ENCODE results near the gene DIP2C. TPM values are rescaled to one million over a fixed set of nuclear protein-coding genes. Genes with fewer than 3 reads are reported as not detected.

Gene DIP2C
- polyA plus RNA-seq, 1 of the 3 experiments (the other 2 are of a cell fraction) = 8.7 TPM

DNA sequence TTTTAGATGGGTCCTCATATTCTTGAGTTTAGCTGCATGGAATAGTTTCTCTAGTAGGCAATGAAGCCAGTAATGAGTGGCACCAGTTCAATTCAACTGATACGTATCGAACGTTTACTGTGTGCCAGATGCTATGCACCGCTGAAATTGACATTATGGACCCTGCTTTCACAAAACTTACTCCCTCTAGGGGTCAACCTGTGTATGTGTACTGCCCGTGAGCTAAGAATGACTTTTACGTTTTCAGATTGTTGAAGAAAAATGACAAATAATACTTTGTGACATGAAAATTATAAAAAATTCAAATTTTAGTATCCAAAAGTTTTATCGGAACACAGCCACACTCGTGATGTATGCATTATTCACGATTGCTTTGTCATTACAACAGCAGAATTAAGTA lies 458.7 kb downstream of the DIP2C start:
- Histone ChIP-seq H3F3A (replicated peaks; ENCODE audit: insufficient read depth) (peaks cover 3% of the 10 kb centered on the region), H3K79me2 (ENCODE audit: insufficient read depth) (no peaks in the 10 kb centered on the region; the same call in 1 of the 2 replicates), H3K4me3 (ENCODE audit: low read depth in 2 of 2, low read length in 1 of 2) (no peak overlapping the region), H3K9ac (no peak overlapping the region), H3K4me1 (ENCODE audit: control insufficient read depth in 1 of 2, insufficient read depth in 2 of 2, low read depth in 1 of 2, low read length in 1 of 2) (peaks cover 0 to 9% of the 10 kb centered on the region in 2 experiments; a peak in 2 of 4 replicates), H3K9me3 (no peaks in the 10 kb centered on the region), H2AFZ (ENCODE audit: low read depth) (no peak overlapping the region), H3K4me2 (no peak overlapping the region), H3K27me3 (ENCODE audit: insufficient read depth) (no peaks in the 10 kb centered on the region), H4K20me1 (ENCODE audit: insufficient read depth) (no peaks in the 10 kb centered on the region), H3K9me2 (no peaks in the 10 kb centered on the region), H3K27ac (ENCODE audit: low read depth in 2 of 2, low read length in 1 of 2) (no peak overlapping the region), H3K36me3 (replicated peaks in 1 of 2; ENCODE audit: control insufficient read depth in 1 of 2, insufficient read depth in 2 of 2, low read length in 1 of 2) (peaks cover 7 to 9% of the 10 kb centered on the region in 2 experiments)
- ChIA-PET POLR2A (no interaction called here), CTCF (interaction anchor here (0.5 to 2.8 kb wide), 14 partner anchors 8 to 153 kb away, joined by 3 to 10 read pairs (median 3); no protein-coding TSS in a partner anchor)
- TF ChIP-seq POLR2AphosphoS5 (IDR thresholded peaks at IDR 0.05; ENCODE audit: low read depth, low read length) = no peak
- TF ChIP-seq ELF1 (IDR thresholded peaks at IDR 0.05) = no peak
- TF ChIP-seq, protein P1, sequence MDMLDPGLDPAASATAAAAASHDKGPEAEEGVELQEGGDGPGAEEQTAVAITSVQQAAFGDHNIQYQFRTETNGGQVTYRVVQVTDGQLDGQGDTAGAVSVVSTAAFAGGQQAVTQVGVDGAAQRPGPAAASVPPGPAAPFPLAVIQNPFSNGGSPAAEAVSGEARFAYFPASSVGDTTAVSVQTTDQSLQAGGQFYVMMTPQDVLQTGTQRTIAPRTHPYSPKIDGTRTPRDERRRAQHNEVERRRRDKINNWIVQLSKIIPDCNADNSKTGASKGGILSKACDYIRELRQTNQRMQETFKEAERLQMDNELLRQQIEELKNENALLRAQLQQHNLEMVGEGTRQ (IDR thresholded peaks at IDR 0.05; ENCODE audit: borderline replicate concordance, low read depth, low read length) = no peak
- TF ChIP-seq, protein P2, sequence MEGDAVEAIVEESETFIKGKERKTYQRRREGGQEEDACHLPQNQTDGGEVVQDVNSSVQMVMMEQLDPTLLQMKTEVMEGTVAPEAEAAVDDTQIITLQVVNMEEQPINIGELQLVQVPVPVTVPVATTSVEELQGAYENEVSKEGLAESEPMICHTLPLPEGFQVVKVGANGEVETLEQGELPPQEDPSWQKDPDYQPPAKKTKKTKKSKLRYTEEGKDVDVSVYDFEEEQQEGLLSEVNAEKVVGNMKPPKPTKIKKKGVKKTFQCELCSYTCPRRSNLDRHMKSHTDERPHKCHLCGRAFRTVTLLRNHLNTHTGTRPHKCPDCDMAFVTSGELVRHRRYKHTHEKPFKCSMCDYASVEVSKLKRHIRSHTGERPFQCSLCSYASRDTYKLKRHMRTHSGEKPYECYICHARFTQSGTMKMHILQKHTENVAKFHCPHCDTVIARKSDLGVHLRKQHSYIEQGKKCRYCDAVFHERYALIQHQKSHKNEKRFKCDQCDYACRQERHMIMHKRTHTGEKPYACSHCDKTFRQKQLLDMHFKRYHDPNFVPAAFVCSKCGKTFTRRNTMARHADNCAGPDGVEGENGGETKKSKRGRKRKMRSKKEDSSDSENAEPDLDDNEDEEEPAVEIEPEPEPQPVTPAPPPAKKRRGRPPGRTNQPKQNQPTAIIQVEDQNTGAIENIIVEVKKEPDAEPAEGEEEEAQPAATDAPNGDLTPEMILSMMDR (IDR thresholded peaks at IDR 0.05) = peak; percentile 60
- peak; percentile 10; the same call in 1 of the 2 replicates for TF ChIP-seq SMC3 (IDR thresholded peaks at IDR 0.05; ENCODE audit: low read depth, low read length)
- TF ChIP-seq, protein P3, sequence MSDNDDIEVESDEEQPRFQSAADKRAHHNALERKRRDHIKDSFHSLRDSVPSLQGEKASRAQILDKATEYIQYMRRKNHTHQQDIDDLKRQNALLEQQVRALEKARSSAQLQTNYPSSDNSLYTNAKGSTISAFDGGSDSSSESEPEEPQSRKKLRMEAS (IDR thresholded peaks at IDR 0.05; ENCODE audit: low read depth) = no peak
- TF ChIP-seq GATA2 (CRISPR knock-in tag; IDR thresholded peaks at IDR 0.05) = no peak
- TF ChIP-seq RAD21 (IDR thresholded peaks at IDR 0.05; ENCODE audit: low read length) = peak; percentile 31; the same call in 1 of the 2 replicates
- TF ChIP-seq RXRA (IDR thresholded peaks at IDR 0.05; ENCODE audit: borderline replicate concordance, low read depth) = no peak
- WGBS (ENCODE audit: low lambda C conversion rate) = 95% methylated on average over 9 of the region's 9 CpGs
- peak; percentile 33 for DNase-seq

DNA sequence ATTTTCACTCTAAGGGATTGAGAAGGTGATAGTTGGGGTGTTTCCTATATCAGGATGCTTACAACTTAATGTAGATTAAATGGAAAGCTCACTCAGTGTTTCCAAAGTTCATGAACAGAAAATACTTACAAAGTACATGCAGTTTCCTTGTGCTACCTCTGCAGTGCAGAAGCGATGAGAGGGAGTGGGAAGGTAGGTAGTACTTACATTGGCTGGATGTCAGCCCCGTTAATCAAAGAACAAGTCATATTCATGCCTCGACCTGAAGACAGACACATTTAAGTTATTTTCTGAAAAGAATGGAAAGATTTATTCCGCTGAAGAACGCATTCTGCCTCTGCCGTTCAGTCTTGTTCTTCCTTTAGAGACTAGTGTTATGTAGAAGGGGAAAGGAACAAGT lies 461.1 kb downstream of the DIP2C start:
- POLR2A ChIA-PET = no interaction called here
- WGBS (ENCODE audit: low lambda C conversion rate) = over 99% methylated on average over 6 of the region's 6 CpGs
- Histone ChIP-seq H4K20me1 (ENCODE audit: insufficient read depth) (no peaks in the 10 kb centered on the region), H2AFZ (ENCODE audit: low read depth) (no peak overlapping the region), H3K9me2 (no peaks in the 10 kb centered on the region), H3F3A (replicated peaks; ENCODE audit: insufficient read depth) (peaks cover 3% of the 10 kb centered on the region), H3K9ac (no peak overlapping the region), H3K27me3 (ENCODE audit: insufficient read depth) (no peaks in the 10 kb centered on the region), H3K9me3 (no peaks in the 10 kb centered on the region), H3K36me3 (replicated peaks in 1 of 2; ENCODE audit: control insufficient read depth in 1 of 2, insufficient read depth in 2 of 2, low read length in 1 of 2) (peaks cover 7 to 9% of the 10 kb centered on the region in 2 experiments), H3K4me3 (ENCODE audit: low read depth in 2 of 2, low read length in 1 of 2) (no peak overlapping the region), H3K27ac (ENCODE audit: low read depth in 2 of 2, low read length in 1 of 2) (no peak overlapping the region), H3K4me1 (ENCODE audit: control insufficient read depth in 1 of 2, insufficient read depth in 2 of 2, low read depth in 1 of 2, low read length in 1 of 2) (peaks cover 0 to 3% of the 10 kb centered on the region in 2 experiments; a peak in 1 of 4 replicates), H3K79me2 (ENCODE audit: insufficient read depth) (no peaks in the 10 kb centered on the region; the same call in 1 of the 2 replicates), H3K4me2 (no peak overlapping the region)
- CTCF ChIA-PET = no interaction called here
- DNase-seq = no peak
- TF ChIP-seq RAD21 (IDR thresholded peaks at IDR 0.05; ENCODE audit: low read length) (no peak), CHD2 (IDR thresholded peaks at IDR 0.05; ENCODE audit: low read length, partially characterized antibody) (no peak), RFX5 (IDR thresholded peaks at IDR 0.05; ENCODE audit: low read length) (no peak), TAF1 (IDR thresholded peaks at IDR 0.05; ENCODE audit: borderline replicate concordance, low read depth, low read length) (no peak), MXI1 (IDR thresholded peaks at IDR 0.05; ENCODE audit: low read depth, low read length) (no peak), NFIC (IDR thresholded peaks at IDR 0.05; ENCODE audit: borderline replicate concordance) (no peak), NRF1 (IDR thresholded peaks at IDR 0.05; ENCODE audit: low read depth, low read length) (no peak), ELF1 (IDR thresholded peaks at IDR 0.05) (no peak), GABPA (IDR thresholded peaks at IDR 0.05; ENCODE audit: low read depth) (no peak), SMC3 (IDR thresholded peaks at IDR 0.05; ENCODE audit: low read depth, low read length) (no peak), FOSL2 (IDR thresholded peaks at IDR 0.05; ENCODE audit: borderline replicate concordance, low read depth) (no peak), TCF12 (IDR thresholded peaks at IDR 0.05) (no peak)
- TF ChIP-seq, protein P4, sequence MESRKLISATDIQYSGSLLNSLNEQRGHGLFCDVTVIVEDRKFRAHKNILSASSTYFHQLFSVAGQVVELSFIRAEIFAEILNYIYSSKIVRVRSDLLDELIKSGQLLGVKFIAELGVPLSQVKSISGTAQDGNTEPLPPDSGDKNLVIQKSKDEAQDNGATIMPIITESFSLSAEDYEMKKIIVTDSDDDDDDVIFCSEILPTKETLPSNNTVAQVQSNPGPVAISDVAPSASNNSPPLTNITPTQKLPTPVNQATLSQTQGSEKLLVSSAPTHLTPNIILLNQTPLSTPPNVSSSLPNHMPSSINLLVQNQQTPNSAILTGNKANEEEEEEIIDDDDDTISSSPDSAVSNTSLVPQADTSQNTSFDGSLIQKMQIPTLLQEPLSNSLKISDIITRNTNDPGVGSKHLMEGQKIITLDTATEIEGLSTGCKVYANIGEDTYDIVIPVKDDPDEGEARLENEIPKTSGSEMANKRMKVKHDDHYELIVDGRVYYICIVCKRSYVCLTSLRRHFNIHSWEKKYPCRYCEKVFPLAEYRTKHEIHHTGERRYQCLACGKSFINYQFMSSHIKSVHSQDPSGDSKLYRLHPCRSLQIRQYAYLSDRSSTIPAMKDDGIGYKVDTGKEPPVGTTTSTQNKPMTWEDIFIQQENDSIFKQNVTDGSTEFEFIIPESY (IDR thresholded peaks at IDR 0.05; ENCODE audit: borderline replicate concordance, low read depth) = no peak
- TF ChIP-seq, protein P2 (IDR thresholded peaks at IDR 0.05) = no peak
- TF ChIP-seq, protein P5, sequence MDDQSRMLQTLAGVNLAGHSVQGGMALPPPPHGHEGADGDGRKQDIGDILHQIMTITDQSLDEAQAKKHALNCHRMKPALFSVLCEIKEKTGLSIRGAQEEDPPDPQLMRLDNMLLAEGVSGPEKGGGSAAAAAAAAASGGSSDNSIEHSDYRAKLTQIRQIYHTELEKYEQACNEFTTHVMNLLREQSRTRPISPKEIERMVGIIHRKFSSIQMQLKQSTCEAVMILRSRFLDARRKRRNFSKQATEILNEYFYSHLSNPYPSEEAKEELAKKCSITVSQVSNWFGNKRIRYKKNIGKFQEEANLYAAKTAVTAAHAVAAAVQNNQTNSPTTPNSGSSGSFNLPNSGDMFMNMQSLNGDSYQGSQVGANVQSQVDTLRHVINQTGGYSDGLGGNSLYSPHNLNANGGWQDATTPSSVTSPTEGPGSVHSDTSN (IDR thresholded peaks at IDR 0.05) = no peak
